Epithelial cell of proximal tubule (primary cell): ENCODE measurements around the gene KATNAL1. TPM values are rescaled to one million over a fixed set of nuclear protein-coding genes. Genes with fewer than 3 reads are reported as not detected.
"Not testable (repeated sequence)": the region's sequence is repeated elsewhere in the genome, so short reads cannot be mapped to it uniquely, and the experiment has no call there.

ENCODE experiments used
- DNase-seq: peaks from one replicate; pipeline ENCODE4 v3.0.0-alpha.2; 2011; ENCODE audit warnings: low read depth
- H3K4me3 ChIP-seq: 2 replicates; pipeline ENCODE4 v1.5.1; 2011; ENCODE audit warnings: low read depth, mild to moderate bottlenecking, low read length
- total RNA-seq: library from RNA; depleted of rRNA; stranded (reverse); fragments of >200 nt; gene quantifications from 2 replicates; pipeline ENCODE4 v1.2.3, GENCODE V29; 2015
- TF ChIP-seq, protein P1 (sequence below): conservative IDR thresholded peaks from 2 replicates; pipeline ENCODE4 v1.5.1; 2012; ENCODE audit warnings: low read depth, mild to moderate bottlenecking, low read length

KATNAL1 gene
- total RNA-seq, 1 donor from 2014 or later, result 14.5 TPM

DNA sequence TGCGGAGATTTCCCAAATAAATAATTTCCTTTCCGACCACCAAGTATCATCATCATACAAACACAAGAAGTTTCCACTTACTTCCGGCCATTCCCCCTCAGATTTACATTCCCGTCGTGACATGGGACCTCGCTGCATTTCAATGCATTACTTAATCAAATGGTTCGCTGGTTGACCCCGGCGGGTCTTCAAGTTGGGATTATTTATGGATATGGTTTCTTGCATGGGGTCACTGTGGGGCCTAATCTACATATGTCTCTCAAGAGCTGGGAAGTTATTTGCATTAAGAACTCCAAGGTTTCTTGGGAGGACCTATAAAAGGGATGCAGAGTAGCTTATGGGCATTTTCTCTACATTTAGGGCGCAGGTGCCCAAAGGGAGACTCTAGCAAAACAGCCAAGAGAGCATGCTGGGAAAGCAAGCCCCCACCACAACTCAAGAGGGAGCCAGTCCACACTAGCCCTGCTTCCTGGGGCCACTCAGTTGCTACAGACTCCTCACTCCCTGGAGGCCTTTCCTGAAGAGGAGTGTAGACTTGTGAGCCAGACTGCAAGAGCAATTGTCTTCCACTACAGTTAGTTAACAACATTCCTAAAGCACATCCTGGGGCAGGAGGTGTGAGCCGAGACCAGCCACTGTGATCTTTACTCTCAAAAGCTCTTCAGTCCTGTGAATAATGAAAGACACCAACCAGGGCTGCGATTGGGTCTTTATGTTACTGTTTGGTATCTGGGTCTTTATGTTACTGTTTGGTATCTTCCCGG lies 125.3 kb downstream of the KATNAL1 start:
- no peak for DNase-seq
- TF ChIP-seq, protein P1, sequence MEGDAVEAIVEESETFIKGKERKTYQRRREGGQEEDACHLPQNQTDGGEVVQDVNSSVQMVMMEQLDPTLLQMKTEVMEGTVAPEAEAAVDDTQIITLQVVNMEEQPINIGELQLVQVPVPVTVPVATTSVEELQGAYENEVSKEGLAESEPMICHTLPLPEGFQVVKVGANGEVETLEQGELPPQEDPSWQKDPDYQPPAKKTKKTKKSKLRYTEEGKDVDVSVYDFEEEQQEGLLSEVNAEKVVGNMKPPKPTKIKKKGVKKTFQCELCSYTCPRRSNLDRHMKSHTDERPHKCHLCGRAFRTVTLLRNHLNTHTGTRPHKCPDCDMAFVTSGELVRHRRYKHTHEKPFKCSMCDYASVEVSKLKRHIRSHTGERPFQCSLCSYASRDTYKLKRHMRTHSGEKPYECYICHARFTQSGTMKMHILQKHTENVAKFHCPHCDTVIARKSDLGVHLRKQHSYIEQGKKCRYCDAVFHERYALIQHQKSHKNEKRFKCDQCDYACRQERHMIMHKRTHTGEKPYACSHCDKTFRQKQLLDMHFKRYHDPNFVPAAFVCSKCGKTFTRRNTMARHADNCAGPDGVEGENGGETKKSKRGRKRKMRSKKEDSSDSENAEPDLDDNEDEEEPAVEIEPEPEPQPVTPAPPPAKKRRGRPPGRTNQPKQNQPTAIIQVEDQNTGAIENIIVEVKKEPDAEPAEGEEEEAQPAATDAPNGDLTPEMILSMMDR, result no peak
- H3K4me3 ChIP-seq, result no peak overlapping the region

DNA sequence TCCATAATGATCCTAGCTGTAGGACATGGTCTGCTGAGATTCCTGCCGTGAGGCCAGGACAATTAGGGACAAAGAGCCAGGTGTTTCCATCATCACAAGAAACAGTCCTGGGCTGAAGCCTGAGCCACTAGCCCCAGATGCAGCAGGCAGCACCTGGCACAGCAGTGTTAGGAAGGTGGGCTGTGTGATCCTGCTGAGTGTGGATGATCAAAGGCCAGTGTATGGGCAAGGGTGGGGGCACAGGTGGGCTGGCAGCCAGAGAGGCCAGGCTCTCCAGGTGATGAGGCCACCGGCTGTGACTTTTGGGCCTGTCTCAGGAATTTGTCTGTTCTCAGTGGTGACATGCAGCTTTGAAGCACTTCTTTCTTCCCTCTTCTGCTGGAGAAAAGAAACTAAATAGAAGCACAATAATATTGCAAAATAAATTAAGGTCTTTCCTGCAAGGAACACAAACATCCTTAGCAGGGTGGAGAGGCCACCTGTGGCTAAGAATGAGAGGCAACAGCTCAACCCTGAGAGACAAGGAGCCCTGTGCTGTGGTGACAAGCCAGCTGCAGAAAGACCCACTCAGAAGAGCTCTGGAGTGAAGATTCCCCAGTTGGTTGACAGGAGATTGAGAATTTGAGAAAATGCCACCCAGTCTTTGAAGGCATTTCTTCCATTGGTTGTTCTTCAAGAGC lies 127.6 kb downstream of the KATNAL1 start:
- no peak for DNase-seq
- no peak overlapping the region for H3K4me3 ChIP-seq
- TF ChIP-seq, protein P1, result no peak

DNA sequence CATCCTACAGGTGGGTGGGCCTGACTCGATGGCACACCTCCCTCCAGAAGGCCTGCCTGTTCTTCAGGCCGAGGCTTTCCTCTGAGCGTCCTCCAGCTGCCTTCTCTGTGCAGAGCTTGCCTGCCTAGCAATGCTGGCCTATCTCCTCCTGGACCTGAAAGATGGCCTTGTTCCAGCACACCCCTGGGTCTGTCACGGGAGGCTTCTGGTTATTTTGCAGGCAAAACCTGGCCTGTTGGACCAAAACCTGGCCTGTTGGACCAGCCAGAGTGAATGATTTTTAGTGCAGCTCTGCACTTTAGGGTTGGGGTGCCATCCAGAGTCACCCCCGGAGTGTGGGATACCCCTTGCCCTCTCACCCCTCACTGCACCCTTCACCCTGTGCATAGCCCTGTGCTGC lies 128.4 kb downstream of the KATNAL1 start:
- TF ChIP-seq, protein P1, result no peak
- DNase-seq, result no peak
- H3K4me3 ChIP-seq, result no peak overlapping the region

DNA sequence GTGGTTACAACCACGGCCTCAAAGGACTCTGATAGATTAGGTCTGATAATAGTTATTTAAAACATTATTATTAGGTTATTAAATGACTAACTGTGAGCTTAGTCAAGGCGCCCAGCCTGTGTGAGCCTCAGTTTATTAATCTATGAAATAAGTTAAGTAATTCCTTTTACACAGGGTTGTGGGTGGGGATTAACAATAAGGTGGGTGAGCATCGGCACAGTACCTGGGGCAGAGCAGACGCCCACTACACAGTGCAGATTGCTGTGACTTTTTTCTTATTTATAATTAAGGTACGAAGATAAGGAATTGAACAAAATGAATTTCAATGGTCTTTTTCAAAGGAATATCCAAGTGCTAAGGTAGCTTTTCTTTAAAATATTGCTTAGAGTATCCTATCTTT lies 132.2 kb downstream of the KATNAL1 start:
- TF ChIP-seq, protein P1, result no peak
- no peak for DNase-seq
- no peak overlapping the region for H3K4me3 ChIP-seq

DNA sequence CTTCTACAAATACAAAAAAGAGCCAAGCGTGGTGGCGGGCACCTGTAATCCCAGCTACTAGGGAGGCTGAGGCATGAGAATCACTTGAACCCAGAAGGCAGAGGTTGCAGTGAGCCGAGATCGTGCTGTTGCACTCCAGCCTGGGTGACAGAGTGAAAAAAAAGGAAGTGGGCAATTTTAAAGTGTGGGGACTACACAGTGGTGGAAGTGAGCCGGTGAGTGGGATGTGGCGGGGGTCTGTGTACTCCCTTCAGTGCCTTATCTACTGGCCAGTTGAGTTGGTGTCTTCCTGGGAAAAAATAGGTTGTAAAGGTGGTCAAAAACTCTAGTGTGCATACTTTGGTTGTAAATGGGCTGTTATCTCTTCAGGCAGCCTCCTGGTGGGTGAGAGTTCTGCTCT lies 133.1 kb downstream of the KATNAL1 start:
- H3K4me3 ChIP-seq, DNase-seq: not testable (repeated sequence)

DNA sequence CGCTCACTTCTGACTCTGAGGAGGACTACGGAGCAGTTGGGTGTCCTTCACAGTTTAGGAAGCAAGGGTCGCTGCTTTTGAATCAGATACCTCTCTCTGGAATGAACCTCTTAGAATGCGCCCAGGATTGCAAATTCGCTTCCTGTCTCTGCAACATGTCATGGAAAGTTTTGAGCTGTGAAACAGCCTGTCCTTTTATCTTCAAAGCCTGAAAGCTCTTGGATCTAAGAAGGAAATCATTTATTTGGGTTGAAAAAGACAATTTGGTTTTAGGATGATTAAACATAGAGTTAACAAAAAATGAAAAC lies 134.1 kb downstream of the KATNAL1 start:
- DNase-seq, result no peak
- no peak overlapping the region for H3K4me3 ChIP-seq
- TF ChIP-seq, protein P1, result no peak

DNA sequence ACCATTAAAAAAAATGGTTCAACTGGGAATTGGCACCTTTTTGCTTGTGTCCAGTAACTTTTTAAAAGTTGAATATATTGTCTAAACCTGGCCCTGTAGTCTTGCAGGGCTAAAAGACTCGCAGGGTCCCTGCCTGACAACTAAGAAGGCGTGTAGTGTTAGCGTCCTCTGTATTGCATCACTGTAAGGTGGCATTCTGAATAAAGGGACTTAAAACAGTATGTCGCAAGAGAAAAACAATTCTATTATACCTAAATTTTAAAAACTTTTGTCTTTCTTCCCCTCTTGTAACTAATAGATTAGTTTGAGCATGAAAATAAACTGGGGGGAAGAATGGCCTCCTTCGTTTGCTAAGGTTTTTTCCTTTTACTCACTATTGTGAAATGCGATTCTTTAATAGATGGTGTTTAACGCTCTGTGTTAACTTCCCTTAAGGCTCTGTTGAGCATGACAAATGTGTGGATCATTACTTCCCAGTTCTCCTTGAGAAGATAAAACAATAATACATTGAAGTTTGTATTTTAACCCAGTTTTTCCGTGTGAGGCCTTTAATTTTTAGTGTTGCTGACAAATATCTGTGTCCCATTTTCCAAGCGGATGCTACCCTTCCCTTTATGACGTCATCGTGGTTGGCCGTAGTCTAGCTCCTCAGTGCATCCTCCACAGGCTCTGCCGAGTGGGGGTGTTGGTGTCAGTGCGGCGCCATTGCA lies 134.6 kb downstream of the KATNAL1 start:
- H3K4me3 ChIP-seq, result no peak overlapping the region
- DNase-seq, result peak; percentile 82
- TF ChIP-seq, protein P1, result no peak
